Measurements from ENCODE around the gene GPS2. TPM values are rescaled to one million over a fixed set of nuclear protein-coding genes. Genes with fewer than 3 reads are reported as not detected.

GPS2 gene
- total RNA-seq, 1 experiment from 2014 or later: 116 TPM

DNA sequence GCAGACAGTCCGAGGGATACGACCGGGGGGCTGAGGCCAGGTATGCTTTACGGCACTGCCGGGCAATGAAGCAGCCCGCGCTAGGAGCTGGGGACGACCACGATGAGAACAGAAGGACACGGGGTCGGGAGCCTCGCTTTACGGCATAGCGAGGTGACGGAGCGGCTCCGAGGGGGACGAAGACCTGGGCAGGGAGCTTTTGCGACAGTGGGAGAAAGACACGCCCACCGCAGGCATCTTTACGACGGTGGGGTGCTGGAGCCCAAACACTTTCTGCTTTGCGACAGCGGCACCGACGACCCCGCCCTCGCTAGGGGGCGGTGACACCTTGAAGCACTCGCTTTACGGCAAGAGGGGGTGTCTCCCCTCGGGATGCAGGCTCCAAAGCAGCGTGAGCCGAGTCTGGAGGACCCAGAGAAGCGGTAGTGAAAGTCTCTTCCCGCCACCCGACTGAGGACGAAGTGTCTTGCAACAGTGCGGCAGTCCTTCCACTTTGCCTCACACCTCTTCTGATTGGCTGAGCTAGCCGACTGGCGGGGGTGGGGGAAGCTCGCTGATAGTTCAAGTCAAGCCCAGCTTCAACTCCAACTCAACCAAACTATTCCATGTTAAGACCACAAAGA lies 14.3 kb upstream of the GPS2 start:
- CTCF ChIA-PET: interaction anchor here (0.6 to 1.5 kb wide), 8 partner anchors 15 to 231 kb away, joined by 3 to 6 read pairs (median 4); partner anchors contain the start of gene TNFSF13

GRCh38 chr17:7328840-7329373 lies 13.7 kb upstream of the GPS2 start, which contains the start of gene NEURL4:
NEURL4 (minus strand) TSS chr17:7329335; CDS start chr17:7329312, 23 bp downstream.
- peak within 1 kb of the TSS; percentile 92 for H3K4me3 ChIP-seq (ENCODE audit: low read depth, low read length, poor library complexity, severe bottlenecking)
- CTCF ChIA-PET: interaction anchor here (0.6 to 1.5 kb wide), 7 partner anchors 16 to 231 kb away, joined by 3 to 6 read pairs (median 4); partner anchors contain the start of gene TNFSF13
- intact Hi-C loops (cut with micrococcal nuclease; ENCODE audit: unreplicated experiment): loop anchor here (1.0 kb wide), 1 partner anchor 49 kb away; no protein-coding TSS in a partner anchor
- no peaks in the 10 kb centered on the region for H3K27me3 ChIP-seq (replicated peaks; ENCODE audit: insufficient read depth, low read depth, low read length, poor library complexity)
- H3K9me3 ChIP-seq (ENCODE audit: low read depth, low read length, poor library complexity, severe bottlenecking): no peaks in the 10 kb centered on the region
- no peak for DNase-seq (ENCODE audit: low spot score)
- TSS peak; percentile 55 for BruUV-seq (replicated peaks)
- H3K4me1 ChIP-seq (ENCODE audit: insufficient read depth, low read length, poor library complexity, severe bottlenecking): peaks cover 19% of the 10 kb centered on the region
- H3K36me3 ChIP-seq (ENCODE audit: insufficient read depth, low read length, poor library complexity, severe bottlenecking): peaks cover 24% of the 10 kb centered on the region
- peak within 1 kb of the TSS; percentile 88 for H3K27ac ChIP-seq (ENCODE audit: low read depth, low read length, poor library complexity, severe bottlenecking)
- POLR2A ChIA-PET (ENCODE audit: low non-redundant PET): interaction anchor here (1.6 kb wide), 1 partner anchor 75 kb away, joined by 4 read pairs; the partner anchor contains the start of gene TMEM256
- no peak for TF ChIP-seq EZH2 (IDR thresholded peaks at IDR 0.05; ENCODE audit: borderline replicate concordance, low read depth, low read length, poor library complexity, severe bottlenecking)
- TF ChIP-seq, protein P1, sequence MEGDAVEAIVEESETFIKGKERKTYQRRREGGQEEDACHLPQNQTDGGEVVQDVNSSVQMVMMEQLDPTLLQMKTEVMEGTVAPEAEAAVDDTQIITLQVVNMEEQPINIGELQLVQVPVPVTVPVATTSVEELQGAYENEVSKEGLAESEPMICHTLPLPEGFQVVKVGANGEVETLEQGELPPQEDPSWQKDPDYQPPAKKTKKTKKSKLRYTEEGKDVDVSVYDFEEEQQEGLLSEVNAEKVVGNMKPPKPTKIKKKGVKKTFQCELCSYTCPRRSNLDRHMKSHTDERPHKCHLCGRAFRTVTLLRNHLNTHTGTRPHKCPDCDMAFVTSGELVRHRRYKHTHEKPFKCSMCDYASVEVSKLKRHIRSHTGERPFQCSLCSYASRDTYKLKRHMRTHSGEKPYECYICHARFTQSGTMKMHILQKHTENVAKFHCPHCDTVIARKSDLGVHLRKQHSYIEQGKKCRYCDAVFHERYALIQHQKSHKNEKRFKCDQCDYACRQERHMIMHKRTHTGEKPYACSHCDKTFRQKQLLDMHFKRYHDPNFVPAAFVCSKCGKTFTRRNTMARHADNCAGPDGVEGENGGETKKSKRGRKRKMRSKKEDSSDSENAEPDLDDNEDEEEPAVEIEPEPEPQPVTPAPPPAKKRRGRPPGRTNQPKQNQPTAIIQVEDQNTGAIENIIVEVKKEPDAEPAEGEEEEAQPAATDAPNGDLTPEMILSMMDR (conservative IDR thresholded peaks at IDR 0.05; ENCODE audit: low read depth, low read length): no peak

More for the DNA sequence above, 14.3 kb upstream of the GPS2 start:
- intact Hi-C loops (cut with micrococcal nuclease; ENCODE audit: unreplicated experiment): loop anchor here (1.0 kb wide), 1 partner anchor 49 kb away; no protein-coding TSS in a partner anchor
- Histone ChIP-seq H3K27ac (ENCODE audit: low read depth, low read length, poor library complexity, severe bottlenecking) (peak overlapping the region; percentile 88), H3K4me1 (ENCODE audit: insufficient read depth, low read length, poor library complexity, severe bottlenecking) (peaks cover 19% of the 10 kb centered on the region), H3K27me3 (replicated peaks; ENCODE audit: insufficient read depth, low read depth, low read length, poor library complexity) (no peaks in the 10 kb centered on the region), H3K9me3 (ENCODE audit: low read depth, low read length, poor library complexity, severe bottlenecking) (no peaks in the 10 kb centered on the region), H3K4me3 (ENCODE audit: low read depth, low read length, poor library complexity, severe bottlenecking) (peak overlapping the region; percentile 92), H3K36me3 (ENCODE audit: insufficient read depth, low read length, poor library complexity, severe bottlenecking) (peaks cover 18% of the 10 kb centered on the region)
- no TSS peak for BruUV-seq (replicated peaks)
- peak; percentile 100 for DNase-seq (ENCODE audit: low spot score)
- no peak for TF ChIP-seq EZH2 (IDR thresholded peaks at IDR 0.05; ENCODE audit: borderline replicate concordance, low read depth, low read length, poor library complexity, severe bottlenecking)
- TF ChIP-seq, protein P1 (conservative IDR thresholded peaks at IDR 0.05; ENCODE audit: low read depth, low read length): no peak
- POLR2A ChIA-PET (ENCODE audit: low non-redundant PET): interaction anchor here (0.5 to 1.6 kb wide), 4 partner anchors 75 to 504 kb away, joined by 3 to 5 read pairs (median 4); partner anchors contain the start of genes KDM6B and TMEM256

GRCh38 chr17:7328009-7328408 lies 12.8 kb upstream of the GPS2 start:
- no peak for TF ChIP-seq EZH2 (IDR thresholded peaks at IDR 0.05; ENCODE audit: borderline replicate concordance, low read depth, low read length, poor library complexity, severe bottlenecking)
- TF ChIP-seq, protein P1 (conservative IDR thresholded peaks at IDR 0.05; ENCODE audit: low read depth, low read length): no peak
- H3K9me3 ChIP-seq (ENCODE audit: low read depth, low read length, poor library complexity, severe bottlenecking): no peaks in the 10 kb centered on the region
- H3K4me1 ChIP-seq (ENCODE audit: insufficient read depth, low read length, poor library complexity, severe bottlenecking): peaks cover 19% of the 10 kb centered on the region
- no TSS peak for BruUV-seq (replicated peaks)
- CTCF ChIA-PET: no interaction called here
- H3K27me3 ChIP-seq (replicated peaks; ENCODE audit: insufficient read depth, low read depth, low read length, poor library complexity): no peaks in the 10 kb centered on the region
- peak overlapping the region; percentile 30 for H3K27ac ChIP-seq (ENCODE audit: low read depth, low read length, poor library complexity, severe bottlenecking)
- peaks cover 33% of the 10 kb centered on the region for H3K36me3 ChIP-seq (ENCODE audit: insufficient read depth, low read length, poor library complexity, severe bottlenecking)
- peak overlapping the region; percentile 92 for H3K4me3 ChIP-seq (ENCODE audit: low read depth, low read length, poor library complexity, severe bottlenecking)
- DNase-seq (ENCODE audit: low spot score): no peak
- POLR2A ChIA-PET (ENCODE audit: low non-redundant PET): no interaction called here
- intact Hi-C loops (cut with micrococcal nuclease; ENCODE audit: unreplicated experiment): no loop called here

Data from A673 (cell line).